HCT116 (cell line): ENCODE data around the gene NHLRC4. TPM values are rescaled to one million over a fixed set of nuclear protein-coding genes. Genes with fewer than 3 reads are reported as not detected.

Experiments
- ATAC-seq: fragments of 200-7000 bp; cut with Tn5 transposase; 2 replicates; pipeline ENCODE4 v1.9.1; 2020; ENCODE audit warnings: mild to moderate bottlenecking, moderate library complexity
- BruUV-seq: library from RNA; stranded (reverse); fragments of 400-500 nt; replicated peaks from 2 replicates; lab custom pipeline; 2021; lab: Mats Ljungman, UMichigan
- CTCF ChIA-PET: fragments of 300-600 bp; sonication (Branson Sonifier 250); formaldehyde crosslinking; loops from one replicate; lab custom pipeline; 2021; ENCODE audit warnings: antibody characterized with exemption; lab: Charles Lee
- POLR2A ChIA-PET: fragments of 300-600, 350-600 bp; sonication (Branson Sonifier 250); formaldehyde crosslinking; loops from one replicate; lab custom pipeline; 2021; ENCODE audit warnings: antibody characterized with exemption; lab: Charles Lee
- RAD21 ChIA-PET, 2 experiments: fragments of 300-600 bp; sonication (Branson Sonifier 250); formaldehyde crosslinking; loops; one replicate each; lab custom pipeline; 2023; ENCODE audit warnings: low total read pairs in 2 of 2; ENCODE audit not compliant: uncharacterized antibody in 2 of 2, unreplicated experiment in 2 of 2, low non-redundant PET in 1 of 2; lab: Charles Lee
- DNase-seq: peaks from one replicate; pipeline ENCODE4 v3.0.0-alpha.2; 2010; ENCODE audit warnings: low read depth, low spot score
- H2AFZ ChIP-seq: fragments of 200-600 bp; shearing (Covaris generic), sonication (generic); 2 replicates; pipeline ENCODE4 v1.6.1; 2017; ENCODE audit warnings: low read depth, mixed run types, mixed read lengths, antibody characterized with exemption, low read length; ENCODE audit not compliant: poor library complexity, severe bottlenecking
- H3K27ac ChIP-seq: 2 replicates; pipeline ENCODE4 v1.5.1; 2012; ENCODE audit warnings: low read depth, low read length
- H3K27me3 ChIP-seq: fragments of 200-600 bp; sonication (generic); 2 replicates; pipeline ENCODE4 v1.6.1; 2016; ENCODE audit warnings: mixed run types, low read length, mixed read lengths; ENCODE audit not compliant: insufficient read depth
- H3K36me3 ChIP-seq, 2 experiments: fragments of 200-500 bp in 1 of 2; fragments of 200-600 bp in 1 of 2; sonication (Bioruptor generic) in 1 of 2; sonication (generic) in 1 of 2; 2 replicates each; pipeline versions ENCODE4 v1.5.1 to v1.6.1; 2014 to 2016; ENCODE audit warnings: low read length in 2 of 2, inconsistent platforms in 1 of 2, mixed read lengths in 1 of 2, mixed run types in 1 of 2; ENCODE audit not compliant: insufficient read depth in 2 of 2, control insufficient read depth in 1 of 2
- H3K4me1 ChIP-seq, 2 experiments: fragments of 200-600 bp in 1 of 2; sonication (generic) in 1 of 2; 2 replicates each; pipeline versions ENCODE4 v1.5.1 to v1.6.1; 2012 to 2017; ENCODE audit warnings: low read length in 2 of 2, inconsistent platforms in 1 of 2, mild to moderate bottlenecking in 1 of 2, mixed read lengths in 1 of 2, mixed run types in 1 of 2, moderate library complexity in 1 of 2; ENCODE audit not compliant: insufficient read depth in 2 of 2, control insufficient read depth in 1 of 2
- H3K4me2 ChIP-seq: fragments of 200-600 bp; sonication (generic); 2 replicates; pipeline ENCODE4 v1.6.1; 2017; ENCODE audit warnings: mixed run types, low read length, mixed read lengths
- H3K4me3 ChIP-seq, 2 experiments: fragments of 200-600 bp in 1 of 2; sonication (generic) in 1 of 2; replicated peaks in 1 of 2; 2 replicates each; pipeline ENCODE4 v1.5.1; 2011 to 2016; ENCODE audit warnings: low read length in 2 of 2, control low read depth in 1 of 2, low read depth in 1 of 2, mild to moderate bottlenecking in 1 of 2, mixed read lengths in 1 of 2, mixed run types in 1 of 2
- H3K79me2 ChIP-seq: fragments of 200-600 bp; sonication (generic); 2 replicates; pipeline ENCODE4 v1.6.1; 2017; ENCODE audit warnings: mild to moderate bottlenecking, mixed run types, low read length, moderate library complexity, mixed read lengths; ENCODE audit not compliant: insufficient read depth
- H3K9ac ChIP-seq: fragments of 200-600 bp; sonication (generic); 2 replicates; pipeline ENCODE4 v1.6.1; 2016; ENCODE audit warnings: low read length, mixed read lengths
- H3K9me2 ChIP-seq: fragments of 200-600 bp; sonication (generic), shearing (Covaris generic); 2 replicates; pipeline ENCODE4 v1.6.1; 2017; ENCODE audit warnings: mixed run types, mild to moderate bottlenecking, moderate library complexity; ENCODE audit not compliant: insufficient read depth
- H3K9me3 ChIP-seq, 2 experiments: fragments of 200-500 bp in 1 of 2; fragments of 200-600 bp in 1 of 2; sonication (Bioruptor generic) in 1 of 2; sonication (generic) in 1 of 2; 2 replicates each; pipeline ENCODE4 v1.6.1; 2014 to 2017; ENCODE audit warnings: low read length in 2 of 2, mixed read lengths in 2 of 2, inconsistent platforms in 1 of 2, low read depth in 1 of 2, mild to moderate bottlenecking in 1 of 2, mixed run types in 1 of 2, moderate library complexity in 1 of 2; ENCODE audit not compliant: control insufficient read depth in 1 of 2, insufficient read depth in 1 of 2
- H4K20me1 ChIP-seq: fragments of 200-600 bp; sonication (generic), shearing (Covaris generic); 2 replicates; pipeline ENCODE4 v1.6.1; 2017; ENCODE audit warnings: mixed run types, mild to moderate bottlenecking, moderate library complexity; ENCODE audit not compliant: insufficient read depth
- CBX3 ChIP-seq: IDR thresholded peaks from 2 replicates; pipeline ENCODE4 v1.6.1; 2012; ENCODE audit warnings: low read depth
- CEBPB ChIP-seq: IDR thresholded peaks from 2 replicates; pipeline ENCODE4 v1.6.1; 2012; ENCODE audit warnings: low read depth
- EGR1 ChIP-seq: IDR thresholded peaks from 2 replicates; pipeline ENCODE4 v1.6.1; 2012; ENCODE audit warnings: low read depth
- ELF1 ChIP-seq: IDR thresholded peaks from 2 replicates; pipeline ENCODE4 v1.6.1; 2012; ENCODE audit warnings: low read depth, borderline replicate concordance
- MAX ChIP-seq: IDR thresholded peaks from 2 replicates; pipeline ENCODE4 v1.6.1; 2012
- POLR2A ChIP-seq: IDR thresholded peaks from 2 replicates; pipeline ENCODE4 v1.7.0; 2011; ENCODE audit warnings: borderline replicate concordance; ENCODE audit not compliant: insufficient read depth, insufficient read length; ENCODE audit errors: extremely low read depth
- POLR2AphosphoS5 ChIP-seq: IDR thresholded peaks from 2 replicates; pipeline ENCODE4 v1.6.1; 2011; ENCODE audit warnings: mild to moderate bottlenecking, low read depth, low read length, moderate library complexity
- RAD21 ChIP-seq: IDR thresholded peaks from 2 replicates; pipeline ENCODE4 v1.6.1; 2012; ENCODE audit warnings: low read depth, mild to moderate bottlenecking
- REST ChIP-seq: IDR thresholded peaks from 2 replicates; pipeline ENCODE4 v1.6.1; 2012; ENCODE audit warnings: low read depth
- SIN3A ChIP-seq: IDR thresholded peaks from 2 replicates; pipeline ENCODE4 v1.6.1; 2012; ENCODE audit warnings: low read depth
- SP1 ChIP-seq: IDR thresholded peaks from 2 replicates; pipeline ENCODE4 v1.6.1; 2012; ENCODE audit warnings: low read depth
- intact Hi-C: fragments of 100-400 bp; cut with micrococcal nuclease; formaldehyde crosslinking; loops from 2 replicates; pipeline ENCODE4 v1.10.0; 2022
- total RNA-seq: library from RNA; stranded (reverse); gene quantifications from one replicate; pipeline ENCODE4 v1.2.1, GENCODE V29; 2021; ENCODE audit not compliant: unreplicated experiment
- TF ChIP-seq, protein P1 (sequence below), 3 experiments: fragments of 200-600 bp in 1 of 3; sonication (generic) in 1 of 3; IDR thresholded peaks in 2 of 3; conservative IDR thresholded peaks in 1 of 3; 2 replicates each; pipeline ENCODE4 v1.5.1; 2012 to 2017; ENCODE audit warnings: low read depth in 2 of 3, low read length in 2 of 3, antibody characterized with exemption in 1 of 3, borderline replicate concordance in 1 of 3, control low read depth in 1 of 3, mild to moderate bottlenecking in 1 of 3, mixed read lengths in 1 of 3, mixed run types in 1 of 3, moderate library complexity in 1 of 3; ENCODE audit not compliant: insufficient read depth in 1 of 3

Gene NHLRC4
- total RNA-seq, 1 experiment from 2014 or later, result 0.22 TPM

DNA sequence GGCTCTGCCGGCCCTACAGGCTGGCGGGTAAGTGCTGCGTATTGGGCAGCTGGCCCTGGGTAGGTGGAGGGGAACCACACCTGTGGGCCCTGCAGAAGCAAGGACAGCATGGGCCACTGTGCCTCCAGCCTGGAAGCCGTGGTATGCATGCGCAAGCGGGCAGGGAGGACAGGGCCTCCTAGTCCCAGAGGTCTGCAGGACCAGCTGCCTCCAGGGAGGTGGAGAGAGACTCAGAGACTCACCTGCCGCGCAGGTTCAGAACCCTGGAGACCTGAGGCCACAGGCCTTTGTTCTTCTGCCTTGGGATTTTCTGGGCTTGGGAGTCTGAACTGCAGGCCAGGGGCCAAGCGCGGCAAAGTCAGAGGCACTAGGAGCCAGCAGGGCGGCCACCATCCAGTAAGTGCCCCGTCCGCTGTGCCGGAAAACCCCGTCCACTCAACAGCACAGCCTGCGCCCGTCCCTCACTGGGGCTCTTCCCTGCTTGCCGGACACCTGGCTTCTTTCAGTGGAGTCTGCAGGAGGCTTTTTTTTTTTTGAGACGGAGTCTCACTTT, 14.2 kb downstream of the NHLRC4 start:
- no TSS peak for BruUV-seq
- Histone ChIP-seq H3K4me2 (no peak overlapping the region), H3K36me3 (no peaks in the 10 kb centered on the region), H3K4me1 (peaks cover 2 to 6% of the 10 kb centered on the region in 2 experiments; a peak in 2 of 4 replicates), H4K20me1 (no peaks in the 10 kb centered on the region), H3K4me3 (no peak overlapping the region), H3K9me3 (no peaks in the 10 kb centered on the region), H3K79me2 (no peaks in the 10 kb centered on the region), H3K9me2 (no peaks in the 10 kb centered on the region), H3K27me3 (no peaks in the 10 kb centered on the region), H3K27ac (no peak overlapping the region), H3K9ac (no peak overlapping the region), H2AFZ (no peak overlapping the region)
- intact Hi-C loops, result no loop called here
- TF ChIP-seq, protein P1, sequence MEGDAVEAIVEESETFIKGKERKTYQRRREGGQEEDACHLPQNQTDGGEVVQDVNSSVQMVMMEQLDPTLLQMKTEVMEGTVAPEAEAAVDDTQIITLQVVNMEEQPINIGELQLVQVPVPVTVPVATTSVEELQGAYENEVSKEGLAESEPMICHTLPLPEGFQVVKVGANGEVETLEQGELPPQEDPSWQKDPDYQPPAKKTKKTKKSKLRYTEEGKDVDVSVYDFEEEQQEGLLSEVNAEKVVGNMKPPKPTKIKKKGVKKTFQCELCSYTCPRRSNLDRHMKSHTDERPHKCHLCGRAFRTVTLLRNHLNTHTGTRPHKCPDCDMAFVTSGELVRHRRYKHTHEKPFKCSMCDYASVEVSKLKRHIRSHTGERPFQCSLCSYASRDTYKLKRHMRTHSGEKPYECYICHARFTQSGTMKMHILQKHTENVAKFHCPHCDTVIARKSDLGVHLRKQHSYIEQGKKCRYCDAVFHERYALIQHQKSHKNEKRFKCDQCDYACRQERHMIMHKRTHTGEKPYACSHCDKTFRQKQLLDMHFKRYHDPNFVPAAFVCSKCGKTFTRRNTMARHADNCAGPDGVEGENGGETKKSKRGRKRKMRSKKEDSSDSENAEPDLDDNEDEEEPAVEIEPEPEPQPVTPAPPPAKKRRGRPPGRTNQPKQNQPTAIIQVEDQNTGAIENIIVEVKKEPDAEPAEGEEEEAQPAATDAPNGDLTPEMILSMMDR (IDR thresholded peaks at IDR 0.05 in 2 of 3, conservative IDR thresholded peaks at IDR 0.05 in 1 of 3; ENCODE audit: borderline replicate concordance in 1 of 3, insufficient read depth in 1 of 3, low read depth in 2 of 3, low read length in 2 of 3), result no peak
- no peak for TF ChIP-seq CBX3
- TF ChIP-seq REST, result no peak
- no peak for TF ChIP-seq POLR2A
- no peak for TF ChIP-seq MAX
- TF ChIP-seq ELF1, result no peak
- no peak for TF ChIP-seq SIN3A
- no peak for TF ChIP-seq EGR1
- no peak for TF ChIP-seq CEBPB
- TF ChIP-seq SP1, result no peak
- no peak for TF ChIP-seq POLR2AphosphoS5
- no peak for TF ChIP-seq RAD21
- CTCF ChIA-PET, result interaction anchor here (0.6 to 0.7 kb wide), 2 partner anchors 75 to 302 kb away, joined by 3 to 5 read pairs; no protein-coding TSS in a partner anchor
- POLR2A ChIA-PET, result no interaction called here
- no peak for DNase-seq
- RAD21 ChIA-PET, result no interaction called here
- no peak for ATAC-seq
